Amygdala (tissue), 56 donors: ENCODE results near the gene TSNAXIP1.

Experiments
- DNase-seq, 56 donors: peaks; one replicate each; lab custom pipeline; 2025; lab: John Stamatoyannopoulos, UW

Gene TSNAXIP1

GRCh38 chr16:67782567-67783352, 23.9 kb upstream of the TSNAXIP1 start:
- no peak for DNase-seq

- DNase-seq, result no peak
Observed at GRCh38 chr16:67783353-67783725, 23.4 kb upstream of the TSNAXIP1 start.

GRCh38 chr16:67786491-67786890, 20.2 kb upstream of the TSNAXIP1 start:
- DNase-seq, result no peak

GRCh38 chr16:67790071-67790470, 16.6 kb upstream of the TSNAXIP1 start:
- no peak for DNase-seq

GRCh38 chr16:67796099-67796718, 10.5 kb upstream of the TSNAXIP1 start:
- no peak for DNase-seq

GRCh38 chr16:67800338-67800926, 6.3 kb upstream of the TSNAXIP1 start:
- DNase-seq, result no peak

- DNase-seq, result no peak
Observed at GRCh38 chr16:67801241-67801640, 5.4 kb upstream of the TSNAXIP1 start.

GRCh38 chr16:67801883-67802282, 4.8 kb upstream of the TSNAXIP1 start:
- no peak for DNase-seq

GRCh38 chr16:67803894-67804293, 2.8 kb upstream of the TSNAXIP1 start:
- DNase-seq, result no peak

- DNase-seq, result no peak
Observed at GRCh38 chr16:67804853-67805542, 1.7 kb upstream of the TSNAXIP1 start.

- DNase-seq, result peak in 7 of 56 donors; percentile 16 to 63 (median 38)
Observed at GRCh38 chr16:67805718-67806427, 816 bp upstream of the TSNAXIP1 start.

- no peak for DNase-seq
Observed at GRCh38 chr16:67807148-67807682, 526 bp downstream of the TSNAXIP1 start.

- no peak for DNase-seq
Observed at GRCh38 chr16:67811899-67812298, 5.2 kb downstream of the TSNAXIP1 start.

GRCh38 chr16:67814567-67814966, 7.9 kb downstream of the TSNAXIP1 start:
- DNase-seq, result no peak

- DNase-seq, result no peak
Observed at GRCh38 chr16:67820608-67821259, 14.0 kb downstream of the TSNAXIP1 start.

GRCh38 chr16:67822511-67822910, 15.8 kb downstream of the TSNAXIP1 start:
- DNase-seq, result no peak

- DNase-seq, result no peak
Observed at GRCh38 chr16:67825119-67825518, 18.4 kb downstream of the TSNAXIP1 start.

GRCh38 chr16:67825906-67826305, 19.2 kb downstream of the TSNAXIP1 start:
- no peak for DNase-seq

- DNase-seq, result no peak
Observed at GRCh38 chr16:67828651-67829050, 22.0 kb downstream of the TSNAXIP1 start.

GRCh38 chr16:67833030-67833414, 26.3 kb downstream of the TSNAXIP1 start:
- DNase-seq, result peak in 1 of 56 donors; percentile 17
